Measurements from ENCODE around the gene LRPAP1.
"Not testable (repeated sequence)": the region's sequence is repeated elsewhere in the genome, so short reads cannot be mapped to it uniquely, and the experiment has no call there.

The LRPAP1 gene

DNA sequence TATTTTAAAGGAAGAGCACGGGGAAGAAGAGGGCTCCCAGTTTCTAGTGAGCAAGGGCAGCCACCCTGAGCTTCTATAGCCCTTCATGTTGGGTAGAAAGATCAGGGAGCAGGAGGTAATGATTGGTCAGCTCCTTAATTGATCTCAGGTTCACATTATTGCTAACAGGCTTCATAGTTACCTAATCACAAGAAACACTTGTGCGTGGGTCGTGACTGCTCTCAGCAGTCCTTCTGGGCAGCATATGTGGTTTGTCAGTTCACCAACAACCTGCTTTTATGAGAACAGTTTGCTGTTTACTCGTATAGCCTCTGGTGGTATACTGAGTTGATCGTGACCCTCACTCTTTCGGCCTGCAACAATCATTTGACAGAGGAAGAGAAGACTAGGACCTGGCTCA, 73.9 kb downstream of the LRPAP1 start:
- no peaks in the 10 kb centered on the region for H3K36me3 ChIP-seq (ENCODE audit: insufficient read depth, low read length)
- no peaks in the 10 kb centered on the region for H3K4me1 ChIP-seq (ENCODE audit: insufficient read depth, low read length)
- H3K9me3 ChIP-seq (ENCODE audit: insufficient read depth, low read depth, low read length): peaks cover 10% of the 10 kb centered on the region; the same call in 1 of the 2 replicates
- WGBS: 93% methylated on average over 6 of the region's 6 CpGs
- H3K4me3 ChIP-seq (ENCODE audit: low read length): no peak overlapping the region
- H3K27me3 ChIP-seq (ENCODE audit: insufficient read depth, low read length): peaks cover 38% of the 10 kb centered on the region
- H3K27ac ChIP-seq (ENCODE audit: low read depth, low read length): no peak overlapping the region
- H3K9ac ChIP-seq (ENCODE audit: low read depth, low read length): no peak overlapping the region

DNA sequence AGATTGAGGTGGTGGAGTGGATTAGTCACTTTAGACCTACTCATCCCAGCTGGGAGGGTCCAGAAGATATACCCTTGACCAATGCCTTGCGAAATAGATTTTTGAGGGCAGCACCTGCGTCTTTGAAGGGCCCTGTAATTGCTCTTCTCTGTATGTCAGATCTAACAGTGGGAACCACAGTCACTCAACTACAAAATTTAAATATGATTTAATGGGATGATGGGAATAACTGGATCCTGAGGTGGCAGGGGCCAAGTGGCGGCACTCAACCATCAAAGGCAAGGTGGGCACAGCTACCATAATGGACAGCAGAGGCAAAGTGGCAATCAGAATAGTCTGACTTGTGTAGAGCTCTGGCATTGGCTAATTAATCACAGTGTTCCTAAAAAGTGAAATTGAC, 76.6 kb downstream of the LRPAP1 start:
- H3K4me1 ChIP-seq (ENCODE audit: insufficient read depth, low read length); H3K36me3 ChIP-seq (ENCODE audit: insufficient read depth, low read length); H3K27ac ChIP-seq (ENCODE audit: low read depth, low read length); H3K9me3 ChIP-seq (ENCODE audit: insufficient read depth, low read depth, low read length); H3K9ac ChIP-seq (ENCODE audit: low read depth, low read length); H3K4me3 ChIP-seq (ENCODE audit: low read length): not testable (repeated sequence)
- WGBS: 90% methylated on average over 3 of the region's 3 CpGs
- peaks cover 15% of the 10 kb centered on the region for H3K27me3 ChIP-seq (ENCODE audit: insufficient read depth, low read length)
